Activated CD8-positive, alpha-beta T cell treated with anti-CD3 and anti-CD28 coated beads for 36 hours (primary cell): ENCODE data around the gene PMVK. TPM values are rescaled to one million over a fixed set of nuclear protein-coding genes. Genes with fewer than 3 reads are reported as not detected.

Experiments used
- ATAC-seq: fragments of 200-7000 bp; cut with Tn5 transposase; one replicate; pipeline ENCODE4 v1.10.0; 2021; ENCODE audit warnings: mild to moderate bottlenecking, moderate library complexity
- CTCF ChIA-PET: fragments of 350-600 bp; sonication (Branson Sonifier 250); formaldehyde crosslinking; loops from one replicate; lab custom pipeline; 2021; ENCODE audit warnings: antibody characterized with exemption; lab: Charles Lee
- POLR2A ChIA-PET: fragments of 350-600 bp; sonication (Branson Sonifier 250); formaldehyde crosslinking; loops from one replicate; lab custom pipeline; 2021; ENCODE audit warnings: antibody characterized with exemption; lab: Charles Lee
- DNase-seq: peaks from one replicate; pipeline ENCODE4 v3.0.0-alpha.2; 2020
- H3K27ac Mint-ChIP-seq: one replicate; pipeline ENCODE4 v1.8.0; 2021; ENCODE audit warnings: mild to moderate bottlenecking, mixed read lengths
- H3K27me3 Mint-ChIP-seq: one replicate; pipeline ENCODE4 v1.8.0; 2021; ENCODE audit warnings: mixed read lengths
- H3K36me3 Mint-ChIP-seq: one replicate; pipeline ENCODE4 v1.8.0; 2021; ENCODE audit warnings: low read depth, mixed read lengths
- H3K4me1 Mint-ChIP-seq: one replicate; pipeline ENCODE4 v1.8.0; 2021; ENCODE audit warnings: low read depth, mixed read lengths
- H3K4me3 Mint-ChIP-seq: one replicate; pipeline ENCODE4 v1.8.0; 2021; ENCODE audit warnings: mild to moderate bottlenecking, moderate library complexity, mixed read lengths
- H3K9me3 Mint-ChIP-seq: one replicate; pipeline ENCODE4 v1.8.0; 2021; ENCODE audit warnings: mixed read lengths
- CTCF ChIP-seq: fragments of 200-600 bp; IDR thresholded peaks from one replicate; pipeline ENCODE4 v1.8.0; 2022; ENCODE audit warnings: antibody characterized with exemption, mild to moderate bottlenecking
- intact Hi-C: fragments of 100-400 bp; cut with micrococcal nuclease; formaldehyde crosslinking; loops from one replicate; pipeline ENCODE4 v1.10.0; 2022
- total RNA-seq, 2 experiments: library from RNA; stranded (reverse); gene quantifications; one replicate each; pipeline ENCODE4 v1.2.3, GENCODE V29; 2021

The PMVK gene
- total RNA-seq, 2 experiments from 2014 or later = 32.3 to 33.2 TPM

GRCh38 chr1:154884869-154885701, 51.4 kb downstream of the PMVK start:
- Mint-ChIP-seq H3K4me1 (peaks cover 8% of the 10 kb centered on the region), H3K27me3 (no peaks in the 10 kb centered on the region), H3K4me3 (no peak overlapping the region), H3K36me3 (no peaks in the 10 kb centered on the region), H3K9me3 (no peaks in the 10 kb centered on the region), H3K27ac (no peak overlapping the region)
- TF ChIP-seq CTCF = no peak
- CTCF ChIA-PET = interaction anchor here (1.7 kb wide), 1 partner anchor 9 kb away, joined by 6 read pairs; no protein-coding TSS in a partner anchor
- ATAC-seq = no peak
- POLR2A ChIA-PET = no interaction called here
- no peak for DNase-seq
- intact Hi-C loops = no loop called here

GRCh38 chr1:154883919-154884868, 52.3 kb downstream of the PMVK start:
- intact Hi-C loops = no loop called here
- ChIA-PET POLR2A (no interaction called here), CTCF (interaction anchor here (1.2 kb wide), 1 partner anchor 220 kb away, joined by 3 read pairs; no protein-coding TSS in a partner anchor)
- Mint-ChIP-seq H3K4me3 (no peak overlapping the region), H3K36me3 (no peaks in the 10 kb centered on the region), H3K9me3 (no peaks in the 10 kb centered on the region), H3K27ac (no peak overlapping the region), H3K27me3 (no peaks in the 10 kb centered on the region), H3K4me1 (peaks cover 8% of the 10 kb centered on the region)
- ATAC-seq (no peak), DNase-seq (no peak)
- no peak for TF ChIP-seq CTCF

GRCh38 chr1:154881820-154882535, 54.5 kb downstream of the PMVK start:
- ChIA-PET POLR2A (interaction anchor here (0.9 to 1.8 kb wide), 3 partner anchors 9 to 292 kb away, joined by 3 to 5 read pairs (median 3); no protein-coding TSS in a partner anchor), CTCF (interaction anchor here (1.0 to 2.1 kb wide), 6 partner anchors 9 to 322 kb away, joined by 3 to 10 read pairs (median 4); no protein-coding TSS in a partner anchor)
- H3K4me3 Mint-ChIP-seq = no peak overlapping the region
- no peak for ATAC-seq
- H3K27ac Mint-ChIP-seq = no peak overlapping the region
- H3K27me3 Mint-ChIP-seq = no peaks in the 10 kb centered on the region
- peaks cover 8% of the 10 kb centered on the region for H3K4me1 Mint-ChIP-seq
- TF ChIP-seq CTCF = no peak
- intact Hi-C loops = no loop called here
- no peaks in the 10 kb centered on the region for H3K9me3 Mint-ChIP-seq
- no peak for DNase-seq
- no peaks in the 10 kb centered on the region for H3K36me3 Mint-ChIP-seq

GRCh38 chr1:154880671-154881070, 55.8 kb downstream of the PMVK start:
- no peaks in the 10 kb centered on the region for H3K9me3 Mint-ChIP-seq
- H3K4me1 Mint-ChIP-seq = no peaks in the 10 kb centered on the region
- intact Hi-C loops = no loop called here
- H3K27ac Mint-ChIP-seq = no peak overlapping the region
- no peak for DNase-seq
- H3K27me3 Mint-ChIP-seq = no peaks in the 10 kb centered on the region
- no peaks in the 10 kb centered on the region for H3K36me3 Mint-ChIP-seq
- H3K4me3 Mint-ChIP-seq = no peak overlapping the region
- no peak for ATAC-seq
- ChIA-PET CTCF (interaction anchor here (0.8 to 2.1 kb wide), 5 partner anchors 10 to 321 kb away, joined by 3 to 10 read pairs (median 3); no protein-coding TSS in a partner anchor), POLR2A (no interaction called here)
- no peak for TF ChIP-seq CTCF
